Panc1 (cell line): Measurements from ENCODE around the gene ANKRD33B. TPM values are rescaled to one million over a fixed set of nuclear protein-coding genes. Genes with fewer than 3 reads are reported as not detected.

ENCODE experiments used
- ATAC-seq: fragments of 200-7000 bp; cut with Tn5 transposase; 2 replicates; pipeline ENCODE4 v1.9.1; 2020; ENCODE audit warnings: mild to moderate bottlenecking, moderate library complexity
- BruUV-seq: library from RNA; stranded (reverse); fragments of 400-500 nt; replicated peaks from 2 replicates; lab custom pipeline; 2021; lab: Mats Ljungman, UMichigan
- CTCF ChIA-PET: fragments of 300-600 bp; sonication (Branson Sonifier 250); formaldehyde crosslinking; loops from one replicate; lab custom pipeline; 2022; ENCODE audit warnings: antibody characterized with exemption; lab: Charles Lee
- POLR2A ChIA-PET: fragments of 300-600 bp; sonication (Branson Sonifier 250); formaldehyde crosslinking; loops from one replicate; lab custom pipeline; 2022; ENCODE audit warnings: antibody characterized with exemption; lab: Charles Lee
- DNase-seq: peaks from one replicate; pipeline ENCODE4 v3.0.0-alpha.2; 2010; ENCODE audit warnings: low read depth, low spot score
- H3K27ac ChIP-seq: 2 replicates; pipeline ENCODE4 v1.5.1; 2011; ENCODE audit warnings: mild to moderate bottlenecking, low read length, inconsistent platforms
- H3K27me3 ChIP-seq: fragments of 200-500 bp; sonication (Bioruptor generic); 2 replicates; pipeline ENCODE4 v1.6.0; 2014; ENCODE audit warnings: low read length, inconsistent platforms; ENCODE audit not compliant: control insufficient read depth, insufficient read depth
- H3K36me3 ChIP-seq: fragments of 200-500 bp; sonication (Bioruptor generic); 2 replicates; pipeline ENCODE4 v1.5.1; 2014; ENCODE audit warnings: inconsistent platforms, mild to moderate bottlenecking, low read length, moderate library complexity; ENCODE audit not compliant: control insufficient read depth, insufficient read depth
- H3K4me1 ChIP-seq: 2 replicates; pipeline ENCODE4 v1.5.1; 2011; ENCODE audit warnings: inconsistent platforms, mild to moderate bottlenecking, low read length, moderate library complexity; ENCODE audit not compliant: control insufficient read depth, insufficient read depth
- H3K4me3 ChIP-seq, 2 experiments: 2 replicates each; pipeline ENCODE4 v1.5.1; 2011 to 2012; ENCODE audit warnings: low read depth in 2 of 2, low read length in 2 of 2, mild to moderate bottlenecking in 2 of 2, inconsistent platforms in 1 of 2, moderate library complexity in 1 of 2
- H3K9me3 ChIP-seq: fragments of 200-500 bp; sonication (Bioruptor generic); 2 replicates; pipeline ENCODE4 v1.5.1; 2014; ENCODE audit warnings: low read depth, mild to moderate bottlenecking, inconsistent platforms, low read length, moderate library complexity; ENCODE audit not compliant: control insufficient read depth, insufficient read depth
- CTCF ChIP-seq: fragments of 450-650 bp; IDR thresholded peaks from 2 replicates; pipeline ENCODE4 v1.5.1; 2017; ENCODE audit warnings: mild to moderate bottlenecking
- POLR2AphosphoS5 ChIP-seq: IDR thresholded peaks from 2 replicates; pipeline ENCODE4 v1.6.1; 2012; ENCODE audit warnings: mild to moderate bottlenecking, low read depth, low read length, moderate library complexity
- REST ChIP-seq, 2 experiments: IDR thresholded peaks; 2 replicates each; pipeline ENCODE4 v1.6.1; 2011 to 2012; ENCODE audit warnings: low read depth in 2 of 2, control low read depth in 1 of 2, low read length in 1 of 2, mild to moderate bottlenecking in 1 of 2, moderate library complexity in 1 of 2; ENCODE audit not compliant: insufficient read depth in 1 of 2
- SIN3A ChIP-seq: IDR thresholded peaks from 2 replicates; pipeline ENCODE4 v1.6.1; 2012; ENCODE audit warnings: low read depth, mild to moderate bottlenecking, low read length, moderate library complexity, borderline replicate concordance; ENCODE audit not compliant: insufficient read depth
- TCF7L2 ChIP-seq: IDR thresholded peaks from 2 replicates; pipeline ENCODE4 v1.6.1; 2011; ENCODE audit warnings: mild to moderate bottlenecking, low read depth, low read length, inconsistent platforms
- in situ Hi-C: cut with HindIII; loops from 2 replicates; pipeline ENCODE4 v1.10.0; 2016; ENCODE audit warnings: low sequenced_read_pairs, low pct_unique_long_range_greater_than_20kb
- intact Hi-C: fragments of 100-400 bp; cut with micrococcal nuclease; formaldehyde crosslinking; loops from one replicate; pipeline ENCODE4 v1.10.0; 2022; ENCODE audit not compliant: unreplicated experiment
- total RNA-seq: library from RNA; stranded (reverse); gene quantifications from one replicate; pipeline ENCODE4 v1.2.1, GENCODE V29; 2021; ENCODE audit not compliant: unreplicated experiment

Gene ANKRD33B
- total RNA-seq, 1 experiment from 2014 or later, result 19.1 TPM

- H3K9me3 ChIP-seq, result no peaks in the 10 kb centered on the region
- CTCF ChIA-PET, result no interaction called here
- ATAC-seq (no peak), DNase-seq (no peak)
- no peaks in the 10 kb centered on the region for H3K36me3 ChIP-seq
- H3K27ac ChIP-seq, result no peak overlapping the region
- no peak overlapping the region for H3K4me3 ChIP-seq
- H3K4me1 ChIP-seq, result no peaks in the 10 kb centered on the region
- no peaks in the 10 kb centered on the region for H3K27me3 ChIP-seq
- intact Hi-C loops, result no loop called here
- no TSS peak for BruUV-seq
- TF ChIP-seq TCF7L2, result no peak
- POLR2A ChIA-PET, result no interaction called here
- in situ Hi-C loops, result no loop called here
These were observed 29.0 kb upstream of the ANKRD33B start for GRCh38 chr5:10534561-10535530.

GRCh38 chr5:10536511-10536910 is 27.4 kb upstream of the ANKRD33B start:
- intact Hi-C loops (no loop called here), in situ Hi-C loops (no loop called here)
- ATAC-seq (no peak), DNase-seq (no peak)
- ChIA-PET POLR2A (no interaction called here), CTCF (no interaction called here)
- no peak for TF ChIP-seq TCF7L2
- no peak for TF ChIP-seq CTCF
- no peak for TF ChIP-seq REST (IDR thresholded peaks at IDR 0.05; ENCODE audit: insufficient read depth in 1 of 2, low read depth in 2 of 2, low read length in 1 of 2)
- TF ChIP-seq POLR2AphosphoS5, result no peak
- TF ChIP-seq SIN3A, result no peak
- H3K27ac ChIP-seq, result no peak overlapping the region
- no peaks in the 10 kb centered on the region for H3K36me3 ChIP-seq
- no peaks in the 10 kb centered on the region for H3K4me1 ChIP-seq
- H3K4me3 ChIP-seq, result no peak overlapping the region
- no peaks in the 10 kb centered on the region for H3K27me3 ChIP-seq
- no peaks in the 10 kb centered on the region for H3K9me3 ChIP-seq
- BruUV-seq, result no TSS peak
